ENCODE measurements around the gene MESP2.

DNA sequence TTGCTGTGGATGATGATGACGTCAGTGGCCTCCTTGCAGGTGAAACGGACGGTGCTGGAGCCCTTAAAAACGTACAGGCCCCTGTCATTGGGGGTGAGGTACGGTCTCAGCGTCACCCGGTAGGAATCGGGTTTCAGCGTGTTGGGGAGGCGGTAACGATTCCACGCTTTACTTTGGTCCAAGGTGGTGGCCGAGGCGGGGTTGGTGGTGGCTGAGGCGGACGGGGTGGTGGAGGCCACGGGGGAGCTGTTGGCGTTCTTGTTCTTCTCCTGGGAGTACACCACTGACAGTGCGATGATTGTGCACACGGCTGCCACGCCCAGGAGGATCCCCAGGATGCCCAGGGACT is 30.1 kb downstream of the MESP2 start:
- TF ChIP-seq, protein P1, sequence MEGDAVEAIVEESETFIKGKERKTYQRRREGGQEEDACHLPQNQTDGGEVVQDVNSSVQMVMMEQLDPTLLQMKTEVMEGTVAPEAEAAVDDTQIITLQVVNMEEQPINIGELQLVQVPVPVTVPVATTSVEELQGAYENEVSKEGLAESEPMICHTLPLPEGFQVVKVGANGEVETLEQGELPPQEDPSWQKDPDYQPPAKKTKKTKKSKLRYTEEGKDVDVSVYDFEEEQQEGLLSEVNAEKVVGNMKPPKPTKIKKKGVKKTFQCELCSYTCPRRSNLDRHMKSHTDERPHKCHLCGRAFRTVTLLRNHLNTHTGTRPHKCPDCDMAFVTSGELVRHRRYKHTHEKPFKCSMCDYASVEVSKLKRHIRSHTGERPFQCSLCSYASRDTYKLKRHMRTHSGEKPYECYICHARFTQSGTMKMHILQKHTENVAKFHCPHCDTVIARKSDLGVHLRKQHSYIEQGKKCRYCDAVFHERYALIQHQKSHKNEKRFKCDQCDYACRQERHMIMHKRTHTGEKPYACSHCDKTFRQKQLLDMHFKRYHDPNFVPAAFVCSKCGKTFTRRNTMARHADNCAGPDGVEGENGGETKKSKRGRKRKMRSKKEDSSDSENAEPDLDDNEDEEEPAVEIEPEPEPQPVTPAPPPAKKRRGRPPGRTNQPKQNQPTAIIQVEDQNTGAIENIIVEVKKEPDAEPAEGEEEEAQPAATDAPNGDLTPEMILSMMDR (IDR thresholded peaks at IDR 0.05) = no peak
- no peak for TF ChIP-seq POLR2A (IDR thresholded peaks at IDR 0.05)
